Measurements from ENCODE around the gene APC.
A peak's percentile ranks its signal among the peaks of the same experiment; 100 is the strongest.
"Not testable (repeated sequence)": the region's sequence is repeated elsewhere in the genome, so short reads cannot be mapped to it uniquely, and the experiment has no call there.

Gene APC

GRCh38 chr5:112787896-112788295 lies 50.2 kb downstream of the APC start:
- DNase-seq: no peak

- DNase-seq: no peak
Observed at GRCh38 chr5:112793201-112793600, 55.5 kb downstream of the APC start.

- DNase-seq: no peak
Observed at GRCh38 chr5:112794410-112794809, 56.7 kb downstream of the APC start.

- no peak for DNase-seq
Observed at GRCh38 chr5:112795342-112795741, 57.7 kb downstream of the APC start.

GRCh38 chr5:112795944-112796678 lies 58.4 kb downstream of the APC start:
- DNase-seq: no peak

GRCh38 chr5:112799661-112800060 lies 62.0 kb downstream of the APC start:
- no peak for DNase-seq

- DNase-seq: no peak
Observed at GRCh38 chr5:112800891-112801290, 63.2 kb downstream of the APC start.

GRCh38 chr5:112811023-112811422 lies 73.3 kb downstream of the APC start:
- DNase-seq: no peak

GRCh38 chr5:112812549-112812948 lies 74.9 kb downstream of the APC start:
- DNase-seq: no peak

GRCh38 chr5:112820246-112820645 lies 82.6 kb downstream of the APC start:
- DNase-seq: no peak

GRCh38 chr5:112822456-112822855 lies 84.8 kb downstream of the APC start:
- no peak for DNase-seq

- DNase-seq: no peak
Observed at GRCh38 chr5:112823181-112823580, 85.5 kb downstream of the APC start.

- DNase-seq: no peak
Observed at GRCh38 chr5:112823656-112824055, 86.0 kb downstream of the APC start.

GRCh38 chr5:112824197-112824596 lies 86.5 kb downstream of the APC start:
- no peak for DNase-seq

GRCh38 chr5:112830378-112830777 lies 92.7 kb downstream of the APC start:
- no peak for DNase-seq

- DNase-seq: no peak
Observed at GRCh38 chr5:112833971-112834370, 96.3 kb downstream of the APC start.

- no peak for DNase-seq
Observed at GRCh38 chr5:112844489-112844888, 106.8 kb downstream of the APC start.

GRCh38 chr5:112846556-112846955 lies 108.9 kb downstream of the APC start:
- no peak for DNase-seq

- DNase-seq: no peak
Observed at GRCh38 chr5:112847306-112847705, 109.6 kb downstream of the APC start.

- DNase-seq: peak; percentile 51
Observed at GRCh38 chr5:112848116-112848811, 110.6 kb downstream of the APC start.

- no peak for DNase-seq
Observed at GRCh38 chr5:112849912-112850311, 112.2 kb downstream of the APC start.

- DNase-seq: no peak
Observed at GRCh38 chr5:112854651-112855050, 117.0 kb downstream of the APC start.

- DNase-seq: no peak
Observed at GRCh38 chr5:112857866-112858265, 120.2 kb downstream of the APC start.

GRCh38 chr5:112860571-112860928 lies 122.9 kb downstream of the APC start:
- not testable (repeated sequence) for DNase-seq
